Activated T-helper 17 cell treated with anti-CD3 and anti-CD28 coated beads, Interleukin-2, amount 50 U/mL, for 72 hours (primary cell): ENCODE measurements around the gene UGT2B11. TPM values are rescaled to one million over a fixed set of nuclear protein-coding genes. Genes with fewer than 3 reads are reported as not detected.
"Not testable (repeated sequence)": the region's sequence is repeated elsewhere in the genome, so short reads cannot be mapped to it uniquely, and the experiment has no call there.

ENCODE experiments used
- ATAC-seq: fragments of 150-1000 bp; cut with Tn5 transposase; replicated peaks from 2 replicates; pipeline ENCODE4 v1.10.0; 2021; ENCODE audit warnings: mild to moderate bottlenecking, moderate library complexity
- H3K27ac Mint-ChIP-seq: one replicate; pipeline ENCODE4 v1.8.0; 2022; ENCODE audit warnings: mixed read lengths
- H3K27me3 Mint-ChIP-seq: one replicate; pipeline ENCODE4 v1.8.0; 2022; ENCODE audit warnings: mixed read lengths
- H3K36me3 Mint-ChIP-seq: one replicate; pipeline ENCODE4 v1.8.0; 2022; ENCODE audit warnings: low read depth, mild to moderate bottlenecking, mixed read lengths
- H3K4me1 Mint-ChIP-seq: one replicate; pipeline ENCODE4 v1.8.0; 2022; ENCODE audit warnings: mixed read lengths
- H3K4me3 Mint-ChIP-seq: one replicate; pipeline ENCODE4 v1.8.0; 2022; ENCODE audit warnings: mild to moderate bottlenecking, mixed read lengths
- H3K9me3 Mint-ChIP-seq: one replicate; pipeline ENCODE4 v1.8.0; 2022; ENCODE audit warnings: mixed read lengths
- total RNA-seq, 2 donors: library from RNA; stranded (reverse); gene quantifications; one replicate each; pipeline ENCODE4 v1.2.3, GENCODE V29; 2022

The UGT2B11 gene
- total RNA-seq, 2 donors from 2014 or later = not detected

DNA sequence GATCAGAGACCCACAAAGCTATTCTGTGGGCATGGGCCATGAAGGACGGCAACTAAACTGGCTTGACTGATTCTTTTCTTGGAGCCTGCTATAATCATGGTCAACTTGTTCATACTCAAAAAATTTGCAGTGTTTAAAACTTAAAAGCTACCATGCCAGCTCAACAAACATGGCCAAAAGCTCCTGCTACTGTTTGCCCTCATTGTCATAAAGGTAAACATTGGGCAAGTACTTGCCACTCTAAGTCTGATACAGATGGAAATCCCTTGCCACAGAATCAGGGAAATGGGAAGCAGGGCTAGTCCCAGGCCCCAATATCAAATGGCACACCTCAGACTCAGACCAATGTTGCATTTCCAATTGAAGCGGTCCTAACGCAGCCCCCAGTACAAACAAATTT, 20.4 kb downstream of the UGT2B11 start:
- no peak overlapping the region for H3K4me3 Mint-ChIP-seq
- no peaks in the 10 kb centered on the region for H3K36me3 Mint-ChIP-seq

DNA sequence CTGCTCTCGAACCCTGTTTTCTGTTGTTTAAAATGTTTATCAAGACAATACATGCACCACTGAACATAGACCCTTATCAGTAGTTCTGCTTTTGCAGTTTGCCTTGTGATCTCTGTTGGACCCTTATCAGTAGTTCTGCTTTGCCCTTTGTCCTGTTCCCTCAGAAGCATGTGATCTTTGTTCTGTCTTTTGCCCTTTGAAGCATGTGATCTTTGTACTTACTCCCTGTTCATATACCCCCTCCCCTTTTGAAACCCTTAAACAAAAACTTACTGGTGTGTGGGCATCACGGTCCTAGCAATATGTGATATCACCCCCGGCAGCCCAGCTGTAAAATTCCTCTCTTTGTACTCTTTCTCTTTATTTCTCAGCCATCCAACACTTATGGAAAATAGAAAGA, 22.6 kb downstream of the UGT2B11 start:
- not testable (repeated sequence) for H3K4me3 Mint-ChIP-seq, H3K9me3 Mint-ChIP-seq, H3K27me3 Mint-ChIP-seq

More for the DNA sequence above, 20.4 kb downstream of the UGT2B11 start:
- Mint-ChIP-seq H3K27me3 (peaks cover 9% of the 10 kb centered on the region), H3K4me1 (no peaks in the 10 kb centered on the region), H3K9me3 (peaks cover 5% of the 10 kb centered on the region), H3K27ac (no peak overlapping the region)
- ATAC-seq = no peak

DNA sequence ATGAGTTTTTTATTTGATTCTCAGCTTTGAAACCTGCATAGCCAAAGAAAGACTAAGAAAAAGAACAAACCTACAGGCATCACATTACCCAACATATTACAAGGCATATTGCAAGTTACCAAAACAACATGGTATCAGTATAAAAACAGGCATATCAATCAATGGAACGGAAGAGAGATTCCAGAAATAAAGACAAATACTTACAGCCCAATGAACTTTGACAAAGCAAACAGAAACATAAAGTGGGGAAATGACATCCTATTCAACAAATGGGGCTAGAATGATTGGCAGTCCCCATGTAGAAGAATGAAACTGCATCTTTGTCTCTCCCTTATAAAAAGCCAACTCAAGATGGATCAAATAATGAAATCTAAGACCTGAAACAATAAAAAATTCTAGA, 23.9 kb downstream of the UGT2B11 start:
- ATAC-seq, H3K36me3 Mint-ChIP-seq, H3K9me3 Mint-ChIP-seq, H3K4me3 Mint-ChIP-seq, H3K4me1 Mint-ChIP-seq, H3K27ac Mint-ChIP-seq, H3K27me3 Mint-ChIP-seq: not testable (repeated sequence)

More for the DNA sequence above, 22.6 kb downstream of the UGT2B11 start:
- not testable (repeated sequence) for H3K36me3 Mint-ChIP-seq, ATAC-seq, H3K27ac Mint-ChIP-seq, H3K4me1 Mint-ChIP-seq

DNA sequence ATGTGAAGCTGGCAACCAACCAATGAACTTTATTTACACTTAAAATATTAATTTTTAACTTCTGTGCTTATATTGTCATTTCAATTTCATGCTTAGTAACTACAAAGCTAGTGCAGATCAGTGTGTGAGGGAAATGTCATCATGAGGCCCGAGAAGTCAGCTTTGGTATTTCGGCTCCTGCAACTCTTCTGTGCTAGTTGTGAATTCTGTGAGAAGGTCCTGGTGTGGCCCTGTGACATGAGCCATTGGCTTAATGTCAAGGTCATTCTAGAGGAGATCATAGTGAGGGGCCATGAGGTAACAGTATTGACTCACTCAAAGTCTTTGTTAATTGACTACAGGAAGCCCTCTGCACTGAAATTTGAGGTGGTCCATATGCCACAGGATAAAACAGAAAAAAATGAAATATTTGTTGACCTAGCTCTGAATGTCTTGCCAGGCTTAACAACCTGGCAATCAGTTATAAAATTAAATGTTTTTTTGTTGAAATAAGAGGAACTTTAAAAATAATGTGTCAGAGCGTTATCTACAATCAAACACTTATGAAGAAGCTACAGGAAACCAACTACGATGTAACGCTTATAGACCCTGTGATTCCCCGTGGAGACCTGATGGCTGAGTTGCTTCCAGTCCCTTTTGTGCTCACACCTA, 32.9 kb downstream of the UGT2B11 start:
- H3K4me1 Mint-ChIP-seq, H3K27ac Mint-ChIP-seq, H3K36me3 Mint-ChIP-seq, H3K9me3 Mint-ChIP-seq, H3K27me3 Mint-ChIP-seq, ATAC-seq, H3K4me3 Mint-ChIP-seq: not testable (repeated sequence)

DNA sequence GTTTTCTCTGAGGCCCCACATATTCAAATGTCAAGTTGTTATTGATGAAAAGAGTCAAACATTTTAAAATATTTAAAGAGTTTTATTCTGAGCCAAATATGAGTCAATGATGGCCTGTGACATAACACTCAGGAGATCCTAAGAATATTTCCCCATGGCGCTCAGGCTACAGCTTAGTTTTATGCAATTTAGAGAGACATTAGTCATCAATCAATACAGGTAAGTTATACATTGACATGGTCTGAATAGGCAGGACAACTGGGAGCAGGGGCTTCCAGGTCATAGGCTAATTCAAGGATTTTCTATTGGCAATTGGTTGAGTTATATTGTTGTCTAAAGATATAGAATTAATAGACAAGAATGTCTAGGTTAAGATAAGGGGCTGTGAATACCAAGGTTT, 34.7 kb downstream of the UGT2B11 start:
- not testable (repeated sequence) for H3K4me3 Mint-ChIP-seq, H3K9me3 Mint-ChIP-seq, H3K27ac Mint-ChIP-seq, H3K36me3 Mint-ChIP-seq, H3K4me1 Mint-ChIP-seq, H3K27me3 Mint-ChIP-seq, ATAC-seq

DNA sequence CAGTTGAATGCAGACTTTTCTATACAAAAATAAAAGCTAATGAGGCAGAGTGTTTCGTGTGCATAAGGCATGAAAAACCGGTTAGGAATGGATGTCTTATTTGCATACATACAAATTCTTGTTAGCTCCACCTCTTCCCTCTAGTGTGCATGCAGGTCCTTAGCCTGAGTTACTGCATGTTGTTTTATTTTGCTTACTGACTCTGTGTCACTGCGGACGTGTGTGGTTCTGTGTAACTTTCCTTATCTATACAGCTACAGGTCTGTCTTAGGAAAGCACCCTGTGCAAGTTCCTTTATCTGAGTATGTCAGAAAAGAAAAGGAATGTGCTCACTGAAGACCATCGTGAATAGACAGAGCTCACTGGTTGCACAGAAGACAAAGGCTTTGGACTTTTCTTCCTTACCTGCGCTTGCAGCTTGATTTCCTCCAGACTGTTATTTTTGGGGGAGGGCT, 35.8 kb downstream of the UGT2B11 start:
- not testable (repeated sequence) for ATAC-seq, H3K27me3 Mint-ChIP-seq, H3K36me3 Mint-ChIP-seq, H3K4me3 Mint-ChIP-seq, H3K4me1 Mint-ChIP-seq, H3K9me3 Mint-ChIP-seq, H3K27ac Mint-ChIP-seq

DNA sequence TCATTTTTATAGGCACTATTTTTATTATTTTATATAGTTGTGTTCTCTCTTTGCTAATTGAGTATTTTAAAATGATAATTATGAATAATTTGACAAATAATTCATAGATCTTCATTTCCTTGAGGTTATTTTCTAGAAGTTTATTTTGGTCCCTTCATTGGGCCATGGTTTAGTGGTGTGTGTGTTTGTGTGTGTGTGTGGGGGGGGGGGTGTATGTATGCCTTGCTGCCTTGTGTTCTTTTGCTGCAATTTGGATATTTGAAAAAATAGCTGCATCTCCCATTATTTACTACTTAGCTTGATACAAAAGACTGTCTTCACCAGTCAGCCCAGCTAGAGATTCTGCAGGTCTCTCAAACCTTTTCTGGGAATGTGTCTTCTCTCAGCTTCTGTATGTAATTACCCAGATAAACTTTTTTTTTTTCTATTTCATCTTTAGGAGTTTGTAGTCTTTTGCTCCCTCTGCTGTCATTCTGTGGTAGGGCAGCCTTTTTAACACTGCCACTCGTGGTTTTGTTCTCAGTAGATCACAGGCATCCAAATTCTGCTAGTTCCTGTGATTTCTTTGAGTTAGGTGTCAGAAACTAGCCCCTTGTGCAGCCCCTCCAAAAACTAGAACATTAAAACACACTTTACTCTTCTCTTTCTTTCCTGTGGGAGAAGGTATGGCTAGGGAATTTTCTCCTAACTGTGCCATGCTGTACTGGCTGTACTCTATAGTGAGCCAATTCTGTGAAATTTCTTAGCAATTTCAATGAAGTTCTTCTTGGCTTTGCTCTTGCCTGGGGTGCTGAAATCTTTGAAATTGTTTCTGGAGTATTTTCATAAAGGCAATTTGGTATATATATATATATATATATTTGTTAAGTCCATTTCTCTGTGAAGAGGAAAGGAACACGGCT, 44.1 kb downstream of the UGT2B11 start:
- H3K36me3 Mint-ChIP-seq, H3K4me3 Mint-ChIP-seq, H3K27ac Mint-ChIP-seq, H3K9me3 Mint-ChIP-seq, ATAC-seq, H3K4me1 Mint-ChIP-seq, H3K27me3 Mint-ChIP-seq: not testable (repeated sequence)

DNA sequence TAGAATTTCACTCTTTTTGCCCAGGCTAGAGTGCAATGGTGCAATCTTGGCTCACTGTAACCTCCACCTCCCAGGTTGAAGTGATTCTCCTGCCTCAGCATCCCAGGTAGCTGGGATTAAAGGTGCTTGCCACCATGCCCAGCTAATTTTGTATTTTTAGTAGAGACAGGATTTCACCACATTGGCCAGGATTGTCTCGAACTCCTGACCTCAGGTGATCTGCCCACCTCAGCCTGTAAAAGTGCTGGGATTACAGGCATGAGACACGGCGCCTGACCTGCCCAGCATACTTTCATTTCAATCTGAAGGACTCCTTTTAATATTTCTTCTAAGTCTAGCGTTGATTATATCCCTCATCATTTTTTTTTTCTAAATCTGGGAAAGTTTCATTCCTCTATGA, 45.4 kb downstream of the UGT2B11 start:
- ATAC-seq, H3K27ac Mint-ChIP-seq, H3K36me3 Mint-ChIP-seq, H3K4me3 Mint-ChIP-seq, H3K27me3 Mint-ChIP-seq, H3K4me1 Mint-ChIP-seq, H3K9me3 Mint-ChIP-seq: not testable (repeated sequence)

DNA sequence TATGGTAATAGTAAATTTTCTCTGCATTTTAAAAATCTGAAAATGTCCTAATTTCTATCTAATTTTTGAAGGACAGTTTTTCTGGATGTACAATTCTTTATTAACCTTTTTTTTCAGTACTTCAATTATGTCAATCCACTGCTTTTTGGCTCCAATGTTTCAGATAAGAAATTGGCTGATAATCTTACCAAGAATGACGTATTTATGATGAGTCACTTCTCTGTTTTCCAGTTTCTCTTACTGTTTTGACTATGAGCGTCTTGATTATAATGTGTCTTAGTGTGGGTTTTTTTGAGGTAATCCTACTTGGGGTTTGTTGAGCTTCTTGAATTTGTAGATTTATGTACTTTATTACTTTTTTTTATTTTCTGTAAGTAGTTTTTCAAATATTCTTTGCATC, 47.2 kb downstream of the UGT2B11 start:
- Mint-ChIP-seq H3K9me3 (peaks cover 4% of the 10 kb centered on the region), H3K27ac (no peak overlapping the region), H3K4me1 (no peaks in the 10 kb centered on the region), H3K4me3 (no peak overlapping the region), H3K27me3 (no peaks in the 10 kb centered on the region), H3K36me3 (no peaks in the 10 kb centered on the region)
- no peak for ATAC-seq

DNA sequence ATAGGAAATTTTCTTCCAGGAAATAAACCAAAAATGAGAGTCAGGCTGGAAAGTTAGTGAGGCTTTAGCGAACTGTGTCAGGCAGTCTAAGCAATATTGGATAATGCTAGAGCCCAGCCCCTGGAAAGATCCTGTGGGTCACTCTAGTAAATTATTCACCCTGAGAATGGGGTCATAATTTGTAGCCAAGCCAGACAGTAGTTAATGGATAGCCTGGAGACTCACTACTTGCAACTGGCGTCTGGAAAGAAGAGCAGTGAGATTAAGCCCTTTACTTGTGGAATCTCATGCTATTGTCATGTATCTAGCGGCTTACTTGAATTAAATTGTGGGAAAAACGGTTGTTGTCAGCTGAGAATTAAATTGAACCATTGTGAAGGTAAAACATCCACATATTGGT, 48.2 kb downstream of the UGT2B11 start:
- H3K27me3 Mint-ChIP-seq, ATAC-seq, H3K4me1 Mint-ChIP-seq: not testable (repeated sequence)

DNA sequence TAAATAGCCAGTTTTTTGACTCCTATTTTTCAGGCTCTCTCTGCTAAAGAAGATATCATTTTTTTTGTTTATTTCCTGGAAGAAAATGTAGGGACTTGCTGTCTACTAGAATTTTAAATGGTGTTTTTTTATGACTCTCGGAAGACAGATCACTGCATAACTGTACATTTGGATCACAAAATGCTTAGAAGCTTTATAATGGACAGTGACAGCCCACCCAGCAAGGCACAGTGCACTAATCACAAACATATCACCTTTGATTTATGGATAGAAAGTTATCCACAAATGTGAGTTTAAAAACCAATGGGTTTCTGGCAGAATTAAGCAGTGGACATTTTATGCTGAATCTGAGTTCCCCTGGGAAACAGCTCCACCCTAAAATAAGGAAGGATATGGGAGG, 48.8 kb downstream of the UGT2B11 start:
- H3K36me3 Mint-ChIP-seq, H3K4me1 Mint-ChIP-seq, H3K9me3 Mint-ChIP-seq, ATAC-seq, H3K4me3 Mint-ChIP-seq, H3K27me3 Mint-ChIP-seq, H3K27ac Mint-ChIP-seq: not testable (repeated sequence)

More for the DNA sequence above, 48.2 kb downstream of the UGT2B11 start:
- H3K9me3 Mint-ChIP-seq, H3K27ac Mint-ChIP-seq, H3K36me3 Mint-ChIP-seq, H3K4me3 Mint-ChIP-seq: not testable (repeated sequence)

DNA sequence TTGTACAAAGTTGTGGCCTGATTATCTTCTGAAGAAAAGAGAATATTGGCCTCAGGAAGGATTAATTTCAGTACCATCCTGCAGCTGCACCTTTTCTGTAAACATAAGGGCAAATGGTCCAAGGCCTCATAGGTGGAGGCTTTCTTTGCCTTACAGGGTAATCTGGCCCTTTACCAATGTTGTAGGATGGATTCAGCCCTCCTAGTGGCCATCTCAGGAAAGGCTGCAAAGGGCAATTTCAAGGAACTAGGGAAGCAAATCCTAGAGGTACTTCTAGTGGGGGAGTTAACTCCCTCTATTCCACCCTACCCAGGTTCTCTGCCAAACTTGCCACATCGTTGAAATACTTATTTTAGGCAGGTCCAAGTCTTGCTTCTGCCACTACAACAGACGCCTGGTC, 57.6 kb downstream of the UGT2B11 start:
- Mint-ChIP-seq H3K27ac (no peak overlapping the region), H3K36me3 (no peaks in the 10 kb centered on the region), H3K4me3 (no peak overlapping the region), H3K9me3 (no peaks in the 10 kb centered on the region), H3K4me1 (no peaks in the 10 kb centered on the region), H3K27me3 (no peaks in the 10 kb centered on the region)
- no peak for ATAC-seq

DNA sequence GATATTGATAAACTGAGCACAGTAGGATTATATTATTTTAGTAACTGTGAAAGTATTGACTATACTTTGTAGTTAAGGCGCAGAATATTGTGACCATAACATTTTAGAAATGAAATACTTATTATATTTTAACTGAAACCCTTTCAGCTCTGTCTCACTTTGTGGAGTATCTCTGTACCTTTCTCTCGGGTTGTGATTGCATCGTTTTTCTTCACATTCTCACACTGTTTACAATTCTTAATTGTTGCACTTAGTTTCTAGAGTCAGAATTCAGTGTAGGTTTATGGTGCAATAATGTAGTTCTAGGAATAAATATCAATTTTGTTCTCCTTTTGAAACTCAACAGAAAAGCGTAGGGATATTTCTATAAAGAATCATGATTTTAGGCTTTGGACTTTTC, 60.5 kb downstream of the UGT2B11 start:
- Mint-ChIP-seq H3K27me3 (peaks cover 4% of the 10 kb centered on the region), H3K9me3 (no peaks in the 10 kb centered on the region), H3K4me1 (no peaks in the 10 kb centered on the region), H3K4me3 (no peak overlapping the region), H3K27ac (no peak overlapping the region), H3K36me3 (no peaks in the 10 kb centered on the region)
- no peak for ATAC-seq
